GM23338 (cell line): ENCODE results near the gene OR5AL1. TPM values are rescaled to one million over a fixed set of nuclear protein-coding genes. Genes with fewer than 3 reads are reported as not detected.

Experiments used
- ATAC-seq: fragments of 200-7000 bp; cut with Tn5 transposase; 3 replicates; pipeline ENCODE4 v1.9.1; 2020
- DNase-seq: peaks from one replicate; pipeline ENCODE4 v3.0.0-alpha.2; 2015; ENCODE audit warnings: low spot score
- H2AFZ ChIP-seq: fragments of 200-600 bp; sonication (generic); 2 replicates; pipeline ENCODE4 v1.8.0; 2016; ENCODE audit warnings: antibody characterized with exemption, mild to moderate bottlenecking, moderate library complexity
- H3F3A ChIP-seq: fragments of 200-600 bp; sonication (generic); replicated peaks from 2 replicates; pipeline ENCODE4 v1.8.0; 2017; ENCODE audit warnings: antibody characterized with exemption, mixed run types, low read depth
- H3K27ac ChIP-seq: fragments of 200-600 bp; sonication (generic); 2 replicates; pipeline ENCODE4 v1.6.1; 2016; ENCODE audit warnings: low read depth
- H3K27me3 ChIP-seq: fragments of 200-600 bp; sonication (generic); 2 replicates; pipeline ENCODE4 v1.8.0; 2016; ENCODE audit warnings: mild to moderate bottlenecking, mixed run types, moderate library complexity; ENCODE audit not compliant: insufficient read depth
- H3K36me3 ChIP-seq: fragments of 200-600 bp; sonication (generic); 2 replicates; pipeline ENCODE4 v1.8.0; 2016; ENCODE audit warnings: mild to moderate bottlenecking; ENCODE audit not compliant: insufficient read depth
- H3K4me1 ChIP-seq: fragments of 200-600 bp; sonication (generic); 2 replicates; pipeline ENCODE4 v1.8.0; 2016; ENCODE audit warnings: mild to moderate bottlenecking, moderate library complexity; ENCODE audit not compliant: insufficient read depth
- H3K4me2 ChIP-seq: fragments of 200-600 bp; sonication (generic); 2 replicates; pipeline ENCODE4 v1.7.1; 2017; ENCODE audit warnings: mixed run types
- H3K4me3 ChIP-seq: fragments of 200-600 bp; sonication (generic); 2 replicates; pipeline ENCODE4 v1.6.1; 2016; ENCODE audit warnings: mixed run types
- H3K79me2 ChIP-seq: fragments of 200-600 bp; sonication (generic); replicated peaks from 2 replicates; pipeline ENCODE4 v1.8.0; 2017; ENCODE audit warnings: mild to moderate bottlenecking; ENCODE audit not compliant: insufficient read depth
- H3K9me2 ChIP-seq: fragments of 200-600 bp; sonication (generic); 2 replicates; pipeline ENCODE4 v1.8.0; 2017; ENCODE audit not compliant: insufficient read depth
- H4K20me1 ChIP-seq: fragments of 200-600 bp; sonication (generic); replicated peaks from 2 replicates; pipeline ENCODE4 v1.8.0; 2017; ENCODE audit warnings: mild to moderate bottlenecking; ENCODE audit not compliant: insufficient read depth
- H3K27ac Mint-ChIP-seq: 2 replicates; pipeline ENCODE4 v1.8.0; 2020; ENCODE audit warnings: inconsistent platforms, mild to moderate bottlenecking, moderate library complexity, mixed read lengths
- H3K27me3 Mint-ChIP-seq: 3 replicates; pipeline ENCODE4 v1.8.0; 2022; ENCODE audit warnings: low read depth, mild to moderate bottlenecking, moderate library complexity, mixed read lengths, inconsistent platforms; ENCODE audit not compliant: insufficient read depth, poor library complexity
- H3K36me3 Mint-ChIP-seq: 3 replicates; pipeline ENCODE4 v1.8.0; 2021; ENCODE audit warnings: low read depth, mild to moderate bottlenecking, inconsistent platforms, moderate library complexity, mixed read lengths
- H3K4me1 Mint-ChIP-seq: 3 replicates; pipeline ENCODE4 v1.8.0; 2020; ENCODE audit warnings: mild to moderate bottlenecking, inconsistent platforms, mixed read lengths
- H3K4me3 Mint-ChIP-seq: 3 replicates; pipeline ENCODE4 v1.8.0; 2021; ENCODE audit warnings: moderate library complexity, mild to moderate bottlenecking, inconsistent platforms, mixed read lengths
- H3K9me3 Mint-ChIP-seq: 3 replicates; pipeline ENCODE4 v1.8.0; 2020; ENCODE audit warnings: moderate library complexity, mild to moderate bottlenecking, inconsistent platforms, mixed read lengths
- CREB1 ChIP-seq: fragments of 250-450 bp; sonication (Bioruptor Pico); IDR thresholded peaks from 2 replicates; pipeline ENCODE4 v1.5.0; 2020; ENCODE audit warnings: low read depth, mild to moderate bottlenecking, moderate library complexity
- ETS1 ChIP-seq: IDR thresholded peaks from 2 replicates; pipeline ENCODE4 v1.6.1; 2016; ENCODE audit warnings: antibody characterized with exemption
- EZH2 ChIP-seq: fragments of 200-600 bp; sonication (generic); IDR thresholded peaks from one replicate; pipeline ENCODE4 v1.8.0; 2017; ENCODE audit warnings: antibody characterized with exemption, mild to moderate bottlenecking, low read depth; ENCODE audit not compliant: unreplicated experiment
- EZH2phosphoT487 ChIP-seq: fragments of 200-600 bp; sonication (generic); IDR thresholded peaks from one replicate; pipeline ENCODE4 v1.8.1; 2018; ENCODE audit warnings: antibody characterized with exemption; ENCODE audit not compliant: unreplicated experiment
- JUNB ChIP-seq: IDR thresholded peaks from one replicate; pipeline ENCODE4 v1.6.1; 2016; ENCODE audit warnings: antibody characterized with exemption; ENCODE audit not compliant: unreplicated experiment
- NANOG ChIP-seq: IDR thresholded peaks from 2 replicates; pipeline ENCODE4 v1.6.1; 2016; ENCODE audit warnings: antibody characterized with exemption, borderline replicate concordance
- POLR2AphosphoS5 ChIP-seq: IDR thresholded peaks from 2 replicates; pipeline ENCODE4 v1.6.1; 2016; ENCODE audit warnings: antibody characterized with exemption, low read depth
- STAT1 ChIP-seq: IDR thresholded peaks from one replicate; pipeline ENCODE4 v1.6.1; 2016; ENCODE audit warnings: antibody characterized with exemption; ENCODE audit not compliant: unreplicated experiment
- ZNF114 ChIP-seq: fragments of 250-450 bp; sonication (Bioruptor Pico); IDR thresholded peaks from 2 replicates; pipeline ENCODE4 v1.5.0; 2020; ENCODE audit warnings: mild to moderate bottlenecking, moderate library complexity
- ZNF331 ChIP-seq: fragments of 250-450 bp; sonication (Bioruptor Pico); IDR thresholded peaks from 2 replicates; pipeline ENCODE4 v1.5.0; 2020; ENCODE audit warnings: low read depth, mild to moderate bottlenecking, moderate library complexity
- polyA plus RNA-seq: library from polyadenylated mRNA; unstranded; fragments of >200 nt; fragmentation: Nextera tagmentation; extraction: Ambion mirVana; gene quantifications from 2 replicates; pipeline ENCODE4 v1.2.1, GENCODE V29; 2016
- total RNA-seq: library from RNA; depleted of rRNA; stranded (reverse); fragments of >200 nt; shearing (Covaris generic); gene quantifications from 2 replicates; pipeline ENCODE4 v1.2.3, GENCODE V29; 2014
- TF ChIP-seq, protein P1 (sequence below): fragments of 250-450 bp; sonication (Bioruptor Pico); IDR thresholded peaks from 2 replicates; pipeline ENCODE4 v1.5.0; 2020; ENCODE audit warnings: mild to moderate bottlenecking, moderate library complexity
- TF ChIP-seq, protein P2 (sequence below): IDR thresholded peaks from one replicate; pipeline ENCODE4 v1.6.1; 2018; ENCODE audit warnings: antibody characterized with exemption; ENCODE audit not compliant: unreplicated experiment
- TF ChIP-seq, protein P3 (sequence below), 2 experiments: fragments of 200-600 bp in 1 of 2; sonication (generic) in 1 of 2; conservative IDR thresholded peaks; 2 replicates each; pipeline versions ENCODE4 v1.5.1 to v1.6.1; 2016 to 2017; ENCODE audit warnings: antibody characterized with exemption in 2 of 2, low read depth in 2 of 2, mild to moderate bottlenecking in 2 of 2, moderate library complexity in 1 of 2

The OR5AL1 gene
- total and polyA plus RNA-seq, 2 experiments from 2014 or later: not detected

DNA sequence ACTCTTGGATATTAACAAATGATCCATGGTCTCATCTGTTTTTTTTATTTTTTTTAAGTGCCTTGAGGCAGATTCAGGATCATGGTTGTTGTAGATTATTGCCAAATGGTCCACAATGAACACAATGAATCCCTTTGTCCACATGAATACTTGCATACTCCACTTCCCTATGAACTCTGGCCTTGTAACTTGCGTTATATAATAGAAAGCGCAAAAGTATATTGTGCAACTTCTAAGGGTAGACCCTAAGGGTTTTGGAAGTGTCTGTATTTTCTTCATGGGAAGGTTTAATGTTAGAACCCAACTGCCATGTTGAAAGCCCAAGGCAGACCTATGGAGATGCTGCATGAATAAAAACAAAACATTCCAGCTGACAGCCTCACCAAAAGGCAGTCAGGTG lies 8.1 kb upstream of the OR5AL1 start:
- Mint-ChIP-seq H3K4me3 (no peak overlapping the region), H3K27me3 (no peaks in the 10 kb centered on the region), H3K27ac (no peak overlapping the region), H3K4me1 (no peaks in the 10 kb centered on the region), H3K36me3 (peaks cover 9% of the 10 kb centered on the region), H3K9me3 (peaks cover 13% of the 10 kb centered on the region)
- Histone ChIP-seq H3K9me2 (peaks cover 11% of the 10 kb centered on the region), H3K36me3 (no peaks in the 10 kb centered on the region), H3K4me2 (no peak overlapping the region), H3K27ac (no peak overlapping the region), H3K79me2 (no peaks in the 10 kb centered on the region), H3K27me3 (no peaks in the 10 kb centered on the region), H2AFZ (no peak overlapping the region), H4K20me1 (no peaks in the 10 kb centered on the region), H3F3A (no peaks in the 10 kb centered on the region), H3K4me3 (no peak overlapping the region), H3K4me1 (no peaks in the 10 kb centered on the region)
- DNase-seq (no peak), ATAC-seq (no peak)
- TF ChIP-seq ZNF114 (CRISPR knock-in tag) (no peak), EZH2 (no peak), POLR2AphosphoS5 (no peak), JUNB (no peak), CREB1 (CRISPR knock-in tag) (no peak), NANOG (no peak), STAT1 (no peak), ZNF331 (no peak), ETS1 (no peak), EZH2phosphoT487 (no peak)
- TF ChIP-seq, protein P1, sequence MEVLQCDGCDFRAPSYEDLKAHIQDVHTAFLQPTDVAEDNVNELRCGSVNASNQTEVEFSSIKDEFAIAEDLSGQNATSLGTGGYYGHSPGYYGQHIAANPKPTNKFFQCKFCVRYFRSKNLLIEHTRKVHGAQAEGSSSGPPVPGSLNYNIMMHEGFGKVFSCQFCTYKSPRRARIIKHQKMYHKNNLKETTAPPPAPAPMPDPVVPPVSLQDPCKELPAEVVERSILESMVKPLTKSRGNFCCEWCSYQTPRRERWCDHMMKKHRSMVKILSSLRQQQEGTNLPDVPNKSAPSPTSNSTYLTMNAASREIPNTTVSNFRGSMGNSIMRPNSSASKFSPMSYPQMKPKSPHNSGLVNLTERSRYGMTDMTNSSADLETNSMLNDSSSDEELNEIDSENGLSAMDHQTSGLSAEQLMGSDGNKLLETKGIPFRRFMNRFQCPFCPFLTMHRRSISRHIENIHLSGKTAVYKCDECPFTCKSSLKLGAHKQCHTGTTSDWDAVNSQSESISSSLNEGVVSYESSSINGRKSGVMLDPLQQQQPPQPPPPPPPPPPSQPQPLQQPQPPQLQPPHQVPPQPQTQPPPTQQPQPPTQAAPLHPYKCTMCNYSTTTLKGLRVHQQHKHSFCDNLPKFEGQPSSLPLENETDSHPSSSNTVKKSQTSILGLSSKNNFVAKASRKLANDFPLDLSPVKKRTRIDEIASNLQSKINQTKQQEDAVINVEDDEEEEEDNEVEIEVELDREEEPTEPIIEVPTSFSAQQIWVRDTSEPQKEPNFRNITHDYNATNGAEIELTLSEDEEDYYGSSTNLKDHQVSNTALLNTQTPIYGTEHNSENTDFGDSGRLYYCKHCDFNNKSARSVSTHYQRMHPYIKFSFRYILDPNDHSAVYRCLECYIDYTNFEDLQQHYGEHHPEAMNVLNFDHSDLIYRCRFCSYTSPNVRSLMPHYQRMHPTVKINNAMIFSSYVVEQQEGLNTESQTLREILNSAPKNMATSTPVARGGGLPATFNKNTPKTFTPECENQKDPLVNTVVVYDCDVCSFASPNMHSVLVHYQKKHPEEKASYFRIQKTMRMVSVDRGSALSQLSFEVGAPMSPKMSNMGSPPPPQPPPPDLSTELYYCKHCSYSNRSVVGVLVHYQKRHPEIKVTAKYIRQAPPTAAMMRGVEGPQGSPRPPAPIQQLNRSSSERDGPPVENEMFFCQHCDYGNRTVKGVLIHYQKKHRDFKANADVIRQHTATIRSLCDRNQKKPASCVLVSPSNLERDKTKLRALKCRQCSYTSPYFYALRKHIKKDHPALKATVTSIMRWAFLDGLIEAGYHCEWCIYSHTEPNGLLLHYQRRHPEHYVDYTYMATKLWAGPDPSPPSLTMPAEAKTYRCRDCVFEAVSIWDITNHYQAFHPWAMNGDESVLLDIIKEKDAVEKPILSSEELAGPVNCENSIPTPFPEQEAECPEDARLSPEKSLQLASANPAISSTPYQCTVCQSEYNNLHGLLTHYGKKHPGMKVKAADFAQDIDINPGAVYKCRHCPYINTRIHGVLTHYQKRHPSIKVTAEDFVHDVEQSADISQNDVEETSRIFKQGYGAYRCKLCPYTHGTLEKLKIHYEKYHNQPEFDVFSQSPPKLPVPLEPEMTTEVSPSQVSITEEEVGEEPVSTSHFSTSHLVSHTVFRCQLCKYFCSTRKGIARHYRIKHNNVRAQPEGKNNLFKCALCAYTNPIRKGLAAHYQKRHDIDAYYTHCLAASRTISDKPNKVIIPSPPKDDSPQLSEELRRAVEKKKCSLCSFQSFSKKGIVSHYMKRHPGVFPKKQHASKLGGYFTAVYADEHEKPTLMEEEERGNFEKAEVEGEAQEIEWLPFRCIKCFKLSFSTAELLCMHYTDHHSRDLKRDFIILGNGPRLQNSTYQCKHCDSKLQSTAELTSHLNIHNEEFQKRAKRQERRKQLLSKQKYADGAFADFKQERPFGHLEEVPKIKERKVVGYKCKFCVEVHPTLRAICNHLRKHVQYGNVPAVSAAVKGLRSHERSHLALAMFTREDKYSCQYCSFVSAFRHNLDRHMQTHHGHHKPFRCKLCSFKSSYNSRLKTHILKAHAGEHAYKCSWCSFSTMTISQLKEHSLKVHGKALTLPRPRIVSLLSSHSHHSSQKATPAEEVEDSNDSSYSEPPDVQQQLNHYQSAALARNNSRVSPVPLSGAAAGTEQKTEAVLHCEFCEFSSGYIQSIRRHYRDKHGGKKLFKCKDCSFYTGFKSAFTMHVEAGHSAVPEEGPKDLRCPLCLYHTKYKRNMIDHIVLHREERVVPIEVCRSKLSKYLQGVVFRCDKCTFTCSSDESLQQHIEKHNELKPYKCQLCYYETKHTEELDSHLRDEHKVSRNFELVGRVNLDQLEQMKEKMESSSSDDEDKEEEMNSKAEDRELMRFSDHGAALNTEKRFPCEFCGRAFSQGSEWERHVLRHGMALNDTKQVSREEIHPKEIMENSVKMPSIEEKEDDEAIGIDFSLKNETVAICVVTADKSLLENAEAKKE (CRISPR knock-in tag): no peak
- TF ChIP-seq, protein P2, sequence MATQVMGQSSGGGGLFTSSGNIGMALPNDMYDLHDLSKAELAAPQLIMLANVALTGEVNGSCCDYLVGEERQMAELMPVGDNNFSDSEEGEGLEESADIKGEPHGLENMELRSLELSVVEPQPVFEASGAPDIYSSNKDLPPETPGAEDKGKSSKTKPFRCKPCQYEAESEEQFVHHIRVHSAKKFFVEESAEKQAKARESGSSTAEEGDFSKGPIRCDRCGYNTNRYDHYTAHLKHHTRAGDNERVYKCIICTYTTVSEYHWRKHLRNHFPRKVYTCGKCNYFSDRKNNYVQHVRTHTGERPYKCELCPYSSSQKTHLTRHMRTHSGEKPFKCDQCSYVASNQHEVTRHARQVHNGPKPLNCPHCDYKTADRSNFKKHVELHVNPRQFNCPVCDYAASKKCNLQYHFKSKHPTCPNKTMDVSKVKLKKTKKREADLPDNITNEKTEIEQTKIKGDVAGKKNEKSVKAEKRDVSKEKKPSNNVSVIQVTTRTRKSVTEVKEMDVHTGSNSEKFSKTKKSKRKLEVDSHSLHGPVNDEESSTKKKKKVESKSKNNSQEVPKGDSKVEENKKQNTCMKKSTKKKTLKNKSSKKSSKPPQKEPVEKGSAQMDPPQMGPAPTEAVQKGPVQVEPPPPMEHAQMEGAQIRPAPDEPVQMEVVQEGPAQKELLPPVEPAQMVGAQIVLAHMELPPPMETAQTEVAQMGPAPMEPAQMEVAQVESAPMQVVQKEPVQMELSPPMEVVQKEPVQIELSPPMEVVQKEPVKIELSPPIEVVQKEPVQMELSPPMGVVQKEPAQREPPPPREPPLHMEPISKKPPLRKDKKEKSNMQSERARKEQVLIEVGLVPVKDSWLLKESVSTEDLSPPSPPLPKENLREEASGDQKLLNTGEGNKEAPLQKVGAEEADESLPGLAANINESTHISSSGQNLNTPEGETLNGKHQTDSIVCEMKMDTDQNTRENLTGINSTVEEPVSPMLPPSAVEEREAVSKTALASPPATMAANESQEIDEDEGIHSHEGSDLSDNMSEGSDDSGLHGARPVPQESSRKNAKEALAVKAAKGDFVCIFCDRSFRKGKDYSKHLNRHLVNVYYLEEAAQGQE: no peak
- TF ChIP-seq, protein P3, sequence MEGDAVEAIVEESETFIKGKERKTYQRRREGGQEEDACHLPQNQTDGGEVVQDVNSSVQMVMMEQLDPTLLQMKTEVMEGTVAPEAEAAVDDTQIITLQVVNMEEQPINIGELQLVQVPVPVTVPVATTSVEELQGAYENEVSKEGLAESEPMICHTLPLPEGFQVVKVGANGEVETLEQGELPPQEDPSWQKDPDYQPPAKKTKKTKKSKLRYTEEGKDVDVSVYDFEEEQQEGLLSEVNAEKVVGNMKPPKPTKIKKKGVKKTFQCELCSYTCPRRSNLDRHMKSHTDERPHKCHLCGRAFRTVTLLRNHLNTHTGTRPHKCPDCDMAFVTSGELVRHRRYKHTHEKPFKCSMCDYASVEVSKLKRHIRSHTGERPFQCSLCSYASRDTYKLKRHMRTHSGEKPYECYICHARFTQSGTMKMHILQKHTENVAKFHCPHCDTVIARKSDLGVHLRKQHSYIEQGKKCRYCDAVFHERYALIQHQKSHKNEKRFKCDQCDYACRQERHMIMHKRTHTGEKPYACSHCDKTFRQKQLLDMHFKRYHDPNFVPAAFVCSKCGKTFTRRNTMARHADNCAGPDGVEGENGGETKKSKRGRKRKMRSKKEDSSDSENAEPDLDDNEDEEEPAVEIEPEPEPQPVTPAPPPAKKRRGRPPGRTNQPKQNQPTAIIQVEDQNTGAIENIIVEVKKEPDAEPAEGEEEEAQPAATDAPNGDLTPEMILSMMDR (conservative IDR thresholded peaks at IDR 0.05; ENCODE audit: low read depth in 2 of 2): no peak
